ENCODE measurements around the gene ZNF423.

The ZNF423 gene

GRCh38 chr16:49846800-49847199 is 9.1 kb downstream of the ZNF423 start:
- DNase-seq, result no peak

GRCh38 chr16:49844359-49844758 is 11.6 kb downstream of the ZNF423 start:
- DNase-seq, result no peak

- DNase-seq, result no peak
Measured at GRCh38 chr16:49843758-49844157, 12.2 kb downstream of the ZNF423 start.

GRCh38 chr16:49842972-49843371 is 12.9 kb downstream of the ZNF423 start:
- DNase-seq, result no peak

- DNase-seq, result no peak
Measured at GRCh38 chr16:49839017-49839825, 16.7 kb downstream of the ZNF423 start.

GRCh38 chr16:49838441-49839016 is 17.4 kb downstream of the ZNF423 start:
- DNase-seq, result no peak

- DNase-seq, result no peak
Measured at GRCh38 chr16:49837688-49838410, 18.1 kb downstream of the ZNF423 start.

- no peak for DNase-seq
Measured at GRCh38 chr16:49836668-49837067, 19.2 kb downstream of the ZNF423 start.

GRCh38 chr16:49836218-49836617 is 19.7 kb downstream of the ZNF423 start:
- no peak for DNase-seq

GRCh38 chr16:49835161-49835777 is 20.6 kb downstream of the ZNF423 start:
- DNase-seq, result no peak

GRCh38 chr16:49834531-49835151 is 21.3 kb downstream of the ZNF423 start:
- no peak for DNase-seq

GRCh38 chr16:49833796-49834530 is 21.9 kb downstream of the ZNF423 start:
- no peak for DNase-seq

- DNase-seq, result no peak
Measured at GRCh38 chr16:49833085-49833484, 22.8 kb downstream of the ZNF423 start.

- no peak for DNase-seq
Measured at GRCh38 chr16:49832177-49832576, 23.7 kb downstream of the ZNF423 start.

GRCh38 chr16:49830873-49831272 is 25.0 kb downstream of the ZNF423 start:
- DNase-seq, result no peak

GRCh38 chr16:49828533-49829267 is 27.2 kb downstream of the ZNF423 start:
- no peak for DNase-seq

- DNase-seq, result no peak
Measured at GRCh38 chr16:49827805-49828438, 28.0 kb downstream of the ZNF423 start.

GRCh38 chr16:49826515-49826914 is 29.4 kb downstream of the ZNF423 start:
- no peak for DNase-seq

GRCh38 chr16:49825041-49825440 is 30.9 kb downstream of the ZNF423 start:
- DNase-seq, result no peak

- DNase-seq, result no peak
Measured at GRCh38 chr16:49824593-49824992, 31.3 kb downstream of the ZNF423 start.

Measured in effector CD4-positive, alpha-beta T cell (primary cell).